Glutamatergic neuron (in vitro differentiated cells): Measurements from ENCODE around the gene TCEAL1. TPM values are rescaled to one million over a fixed set of nuclear protein-coding genes. Genes with fewer than 3 reads are reported as not detected.
"Not testable (repeated sequence)": the region's sequence is repeated elsewhere in the genome, so short reads cannot be mapped to it uniquely, and the experiment has no call there.

Source experiments
- DNase-seq: peaks from one replicate; pipeline ENCODE4 v3.0.0; 2022
- H3K27ac Mint-ChIP-seq: one replicate; pipeline ENCODE4 v1.8.0; 2020; ENCODE audit warnings: mild to moderate bottlenecking, mixed read lengths, inconsistent platforms; ENCODE audit not compliant: unreplicated experiment
- H3K27me3 Mint-ChIP-seq: one replicate; pipeline ENCODE4 v1.8.0; 2020; ENCODE audit warnings: mild to moderate bottlenecking, moderate library complexity, mixed read lengths, inconsistent platforms; ENCODE audit not compliant: unreplicated experiment
- H3K36me3 Mint-ChIP-seq: one replicate; pipeline ENCODE4 v1.8.0; 2020; ENCODE audit warnings: mild to moderate bottlenecking, mixed read lengths, inconsistent platforms; ENCODE audit not compliant: unreplicated experiment
- H3K4me1 Mint-ChIP-seq: one replicate; pipeline ENCODE4 v1.8.0; 2020; ENCODE audit warnings: mild to moderate bottlenecking, low read depth, mixed read lengths, inconsistent platforms; ENCODE audit not compliant: unreplicated experiment
- H3K4me3 Mint-ChIP-seq: one replicate; pipeline ENCODE4 v1.8.0; 2020; ENCODE audit warnings: mild to moderate bottlenecking, mixed read lengths, inconsistent platforms; ENCODE audit not compliant: unreplicated experiment
- H3K9me3 Mint-ChIP-seq: one replicate; pipeline ENCODE4 v1.8.0; 2020; ENCODE audit warnings: mild to moderate bottlenecking, moderate library complexity, mixed read lengths, inconsistent platforms; ENCODE audit not compliant: unreplicated experiment
- CTCF ChIP-seq: fragments of 200-600 bp; sonication (generic); IDR thresholded peaks from one replicate; pipeline ENCODE4 v1.5.0; 2021; ENCODE audit not compliant: partially characterized antibody, unreplicated experiment
- total RNA-seq: library from RNA; stranded (reverse); fragmentation: NEBNext Ultra II Directional; extraction: Animal tissue kit (Norgen Biotek cat#: 25700); gene quantifications from one replicate; pipeline ENCODE4 v1.2.1, GENCODE V29; 2021; ENCODE audit not compliant: unreplicated experiment

Gene TCEAL1
- total RNA-seq, 1 donor from 2014 or later, result 7.7 TPM

- DNase-seq, result no peak
- Mint-ChIP-seq H3K27ac (no peak overlapping the region), H3K9me3 (peaks cover 9% of the 10 kb centered on the region), H3K27me3 (no peaks in the 10 kb centered on the region), H3K4me3 (peak overlapping the region; percentile 95), H3K4me1 (peaks cover 5% of the 10 kb centered on the region), H3K36me3 (no peaks in the 10 kb centered on the region)
- TF ChIP-seq CTCF, result no peak
Measured at GRCh38 chrX:103586659-103587058, 42.1 kb upstream of the TCEAL1 start.

- not testable (repeated sequence) for H3K4me1 Mint-ChIP-seq, H3K9me3 Mint-ChIP-seq, H3K36me3 Mint-ChIP-seq, H3K27me3 Mint-ChIP-seq, H3K4me3 Mint-ChIP-seq, H3K27ac Mint-ChIP-seq, DNase-seq
Measured at GRCh38 chrX:103592295-103592694, 36.5 kb upstream of the TCEAL1 start.

- not testable (repeated sequence) for H3K4me1 Mint-ChIP-seq, H3K4me3 Mint-ChIP-seq, H3K27me3 Mint-ChIP-seq, H3K27ac Mint-ChIP-seq, H3K36me3 Mint-ChIP-seq, H3K9me3 Mint-ChIP-seq, DNase-seq
Measured at GRCh38 chrX:103595202-103595601, 33.6 kb upstream of the TCEAL1 start.

GRCh38 chrX:103607364-103608305 lies 21.1 kb upstream of the TCEAL1 start, which contains the start of gene TCEAL3:
Gene TCEAL3, plus strand, starts transcription at chrX:103607963. Its CDS starts 1,102 bp downstream, at chrX:103609065.
- TF ChIP-seq CTCF, result no peak
- DNase-seq, result peak; percentile 54
- peak within 1 kb of the TSS; percentile 81 for H3K27ac Mint-ChIP-seq

GRCh38 chrX:103608306-103608963 lies 20.3 kb upstream of the TCEAL1 start:
- TF ChIP-seq CTCF, result no peak
- Mint-ChIP-seq H3K9me3 (peaks cover 2% of the 10 kb centered on the region), H3K27ac (no peak overlapping the region), H3K4me3 (peak overlapping the region; percentile 83), H3K27me3 (no peaks in the 10 kb centered on the region), H3K36me3 (no peaks in the 10 kb centered on the region), H3K4me1 (no peaks in the 10 kb centered on the region)
- no peak for DNase-seq

More at GRCh38 chrX:103607364-103608305, 21.1 kb upstream of the TCEAL1 start, which contains the start of gene TCEAL3:
- Mint-ChIP-seq H3K36me3 (no peaks in the 10 kb centered on the region), H3K9me3 (peaks cover 2% of the 10 kb centered on the region), H3K4me3 (peak within 1 kb of the TSS; percentile 90), H3K27me3 (no peaks in the 10 kb centered on the region), H3K4me1 (no peaks in the 10 kb centered on the region)
